SK-N-SH treated with all-trans-retinoic acid at 6 μM for 48 hours (cell line): ENCODE results near the gene RPGRIP1.

ENCODE experiments used
- ATAC-seq: fragments of 200-7000 bp; cut with Tn5 transposase; 3 replicates; pipeline ENCODE4 v1.9.1; 2020; ENCODE audit warnings: mild to moderate bottlenecking, moderate library complexity
- BACH2 ChIP-seq: fragments of 250-450 bp; sonication (Bioruptor Pico); IDR thresholded peaks from 2 replicates; pipeline ENCODE4 v1.9.0; 2021; ENCODE audit warnings: mild to moderate bottlenecking, borderline replicate concordance
- CREB5 ChIP-seq: fragments of 250-450 bp; sonication (Bioruptor Pico); IDR thresholded peaks from 2 replicates; pipeline ENCODE4 v1.5.1; 2020; ENCODE audit warnings: low read depth, mild to moderate bottlenecking, moderate library complexity
- CSRNP3 ChIP-seq: fragments of 250-450 bp; sonication (Bioruptor Pico); IDR thresholded peaks from 2 replicates; pipeline ENCODE4 v1.5.1; 2021; ENCODE audit warnings: mild to moderate bottlenecking, moderate library complexity
- ESRRG ChIP-seq: fragments of 250-450 bp; sonication (Bioruptor Pico); IDR thresholded peaks from 2 replicates; pipeline ENCODE4 v1.6.1; 2021; ENCODE audit warnings: mild to moderate bottlenecking
- GLIS3 ChIP-seq: fragments of 250-450 bp; sonication (Bioruptor Pico); IDR thresholded peaks from 2 replicates; pipeline ENCODE4 v1.5.0; 2020; ENCODE audit warnings: mild to moderate bottlenecking, moderate library complexity
- OSR1 ChIP-seq: fragments of 250-450 bp; sonication (Bioruptor Pico); IDR thresholded peaks from 2 replicates; pipeline ENCODE4 v1.8.0; 2022; ENCODE audit warnings: moderate library complexity, mild to moderate bottlenecking, inconsistent platforms
- POU6F1 ChIP-seq: fragments of 250-450 bp; sonication (Bioruptor Pico); IDR thresholded peaks from 2 replicates; pipeline ENCODE4 v1.8.0; 2021; ENCODE audit warnings: low read depth, mild to moderate bottlenecking, moderate library complexity, borderline replicate concordance
- PPARA ChIP-seq: fragments of 250-450 bp; sonication (Bioruptor Pico); IDR thresholded peaks from 2 replicates; pipeline ENCODE4 v1.5.0; 2020; ENCODE audit warnings: mild to moderate bottlenecking, borderline replicate concordance
- RARB ChIP-seq: fragments of 250-450 bp; sonication (Bioruptor Pico); IDR thresholded peaks from 2 replicates; pipeline ENCODE4 v1.8.0; 2021; ENCODE audit warnings: mild to moderate bottlenecking, moderate library complexity
- TCF4 ChIP-seq: fragments of 250-450 bp; sonication (Bioruptor Pico); IDR thresholded peaks from 2 replicates; pipeline ENCODE4 v1.8.0; 2021; ENCODE audit warnings: mild to moderate bottlenecking, moderate library complexity, borderline replicate concordance
- TOX ChIP-seq: fragments of 250-450 bp; sonication (Bioruptor Pico); IDR thresholded peaks from 2 replicates; pipeline ENCODE4 v1.8.0; 2021; ENCODE audit warnings: mild to moderate bottlenecking, moderate library complexity, borderline replicate concordance
- TSHZ2 ChIP-seq: fragments of 250-450 bp; sonication (Bioruptor Pico); IDR thresholded peaks from 2 replicates; pipeline ENCODE4 v1.5.0; 2020; ENCODE audit warnings: mild to moderate bottlenecking, moderate library complexity
- ZC3H10 ChIP-seq: fragments of 250-450 bp; sonication (Bioruptor Pico); IDR thresholded peaks from 2 replicates; pipeline ENCODE4 v1.5.1; 2021; ENCODE audit warnings: mild to moderate bottlenecking, moderate library complexity
- ZFP30 ChIP-seq: fragments of 450-650 bp; formaldehyde crosslinking; IDR thresholded peaks from 2 replicates; pipeline ENCODE4 v1.5.0; 2022; ENCODE audit warnings: mild to moderate bottlenecking, moderate library complexity
- ZNF70 ChIP-seq: fragments of 450-650 bp; formaldehyde crosslinking; IDR thresholded peaks from 2 replicates; pipeline ENCODE4 v1.5.0; 2020; ENCODE audit warnings: mild to moderate bottlenecking, moderate library complexity
- ZNF8 ChIP-seq: fragments of 450-650 bp; formaldehyde crosslinking; IDR thresholded peaks from 2 replicates; pipeline ENCODE4 v1.5.0; 2020; ENCODE audit warnings: mild to moderate bottlenecking, moderate library complexity

Gene RPGRIP1

GRCh38 chr14:21257394-21257909, 22.4 kb upstream of the RPGRIP1 start:
- peak; percentile 23 for ATAC-seq
- TF ChIP-seq TOX (CRISPR knock-in tag) (no peak), OSR1 (no peak), TCF4 (CRISPR knock-in tag) (no peak), ESRRG (CRISPR knock-in tag) (no peak)

GRCh38 chr14:21258005-21258888, 21.6 kb upstream of the RPGRIP1 start:
- ATAC-seq: no peak
- no peak for TF ChIP-seq CSRNP3 (CRISPR knock-in tag)
- TF ChIP-seq ZC3H10 (CRISPR knock-in tag): no peak
- no peak for TF ChIP-seq CREB5 (CRISPR knock-in tag)
- TF ChIP-seq ZFP30 (CRISPR knock-in tag): no peak
- TF ChIP-seq ESRRG (CRISPR knock-in tag): no peak
- no peak for TF ChIP-seq RARB
- no peak for TF ChIP-seq TOX (CRISPR knock-in tag)
- no peak for TF ChIP-seq POU6F1
- TF ChIP-seq ZNF70: no peak

GRCh38 chr14:21258889-21259787, 20.7 kb upstream of the RPGRIP1 start:
- no peak for TF ChIP-seq BACH2 (CRISPR knock-in tag)
- TF ChIP-seq TSHZ2 (CRISPR knock-in tag): no peak
- no peak for TF ChIP-seq ESRRG (CRISPR knock-in tag)
- TF ChIP-seq CREB5 (CRISPR knock-in tag): no peak; the same call in 1 of the 2 replicates
- TF ChIP-seq ZFP30 (CRISPR knock-in tag): no peak
- no peak for TF ChIP-seq PPARA (CRISPR knock-in tag)
- no peak for TF ChIP-seq TCF4 (CRISPR knock-in tag)
- no peak for TF ChIP-seq CSRNP3 (CRISPR knock-in tag)
- TF ChIP-seq ZNF8 (CRISPR knock-in tag): no peak
- TF ChIP-seq GLIS3 (CRISPR knock-in tag): no peak; the same call in 1 of the 2 replicates
- ATAC-seq: no peak
